Hepatocyte (in vitro differentiated cells): Measurements from ENCODE around the gene DNM3.

Source experiments
- EZH2 ChIP-seq: fragments of 200-600 bp; sonication (generic); IDR thresholded peaks from 2 replicates; pipeline ENCODE4 v1.6.1; 2016; ENCODE audit warnings: antibody characterized with exemption, mild to moderate bottlenecking, borderline replicate concordance
- EZH2phosphoT487 ChIP-seq: fragments of 200-600 bp; sonication (generic); IDR thresholded peaks from one replicate; pipeline ENCODE4 v1.6.1; 2018; ENCODE audit warnings: antibody characterized with exemption, mild to moderate bottlenecking, low read depth, moderate library complexity; ENCODE audit not compliant: unreplicated experiment, severe bottlenecking
- TF ChIP-seq, protein P1 (sequence below): fragments of 200-600 bp; sonication (generic); IDR thresholded peaks from 2 replicates; pipeline ENCODE4 v1.5.1; 2016; ENCODE audit warnings: antibody characterized with exemption, mild to moderate bottlenecking; ENCODE audit not compliant: poor library complexity

DNA sequence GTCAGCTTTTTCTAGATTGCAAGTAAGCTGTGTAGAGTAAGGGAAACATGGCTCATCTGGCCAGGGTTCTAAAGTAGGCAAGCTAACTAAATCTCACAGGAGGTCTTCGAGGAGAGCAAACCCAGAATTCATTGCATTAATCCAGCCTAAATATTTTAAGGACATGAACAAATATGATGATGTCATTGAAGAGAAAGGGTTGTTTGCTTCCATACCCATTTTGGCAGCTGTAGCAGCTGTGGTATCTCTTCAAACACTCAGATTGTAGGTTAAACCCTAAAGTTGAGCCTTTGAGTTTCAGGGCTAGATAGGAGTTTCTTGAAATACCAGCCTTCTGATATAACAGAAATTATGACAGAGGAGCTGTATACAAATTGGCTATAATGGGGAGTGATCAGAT is 378.7 kb downstream of the DNM3 start:
- TF ChIP-seq, protein P1, sequence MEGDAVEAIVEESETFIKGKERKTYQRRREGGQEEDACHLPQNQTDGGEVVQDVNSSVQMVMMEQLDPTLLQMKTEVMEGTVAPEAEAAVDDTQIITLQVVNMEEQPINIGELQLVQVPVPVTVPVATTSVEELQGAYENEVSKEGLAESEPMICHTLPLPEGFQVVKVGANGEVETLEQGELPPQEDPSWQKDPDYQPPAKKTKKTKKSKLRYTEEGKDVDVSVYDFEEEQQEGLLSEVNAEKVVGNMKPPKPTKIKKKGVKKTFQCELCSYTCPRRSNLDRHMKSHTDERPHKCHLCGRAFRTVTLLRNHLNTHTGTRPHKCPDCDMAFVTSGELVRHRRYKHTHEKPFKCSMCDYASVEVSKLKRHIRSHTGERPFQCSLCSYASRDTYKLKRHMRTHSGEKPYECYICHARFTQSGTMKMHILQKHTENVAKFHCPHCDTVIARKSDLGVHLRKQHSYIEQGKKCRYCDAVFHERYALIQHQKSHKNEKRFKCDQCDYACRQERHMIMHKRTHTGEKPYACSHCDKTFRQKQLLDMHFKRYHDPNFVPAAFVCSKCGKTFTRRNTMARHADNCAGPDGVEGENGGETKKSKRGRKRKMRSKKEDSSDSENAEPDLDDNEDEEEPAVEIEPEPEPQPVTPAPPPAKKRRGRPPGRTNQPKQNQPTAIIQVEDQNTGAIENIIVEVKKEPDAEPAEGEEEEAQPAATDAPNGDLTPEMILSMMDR = no peak
- no peak for TF ChIP-seq EZH2
- TF ChIP-seq EZH2phosphoT487 = no peak
